Activated naive CD4-positive, alpha-beta T cell treated with Interleukin-2 at 50 U/mL for 16 hours (primary cell): ENCODE data around the gene GIMAP8.

Experiments used
- DNase-seq: peaks from one replicate; pipeline ENCODE4 v3.0.0-alpha.2; 2020

Gene GIMAP8

GRCh38 chr7:150450491-150451001 lies at the start of gene GIMAP8:
Gene GIMAP8 (plus strand): TSS chr7:150450630. CDS start chr7:150466699, 16,069 bp downstream.
- peak; percentile 69 for DNase-seq

- no peak for DNase-seq
Measured at GRCh38 chr7:150400788-150401423, 49.5 kb upstream of the GIMAP8 start.

- no peak for DNase-seq
Measured at GRCh38 chr7:150401424-150401790, 49.0 kb upstream of the GIMAP8 start.

- DNase-seq = no peak
Measured at GRCh38 chr7:150401861-150402631, 48.4 kb upstream of the GIMAP8 start.

- DNase-seq = no peak
Measured at GRCh38 chr7:150402671-150403321, 47.6 kb upstream of the GIMAP8 start.

GRCh38 chr7:150403376-150404171 lies 46.9 kb upstream of the GIMAP8 start:
- no peak for DNase-seq

- no peak for DNase-seq
Measured at GRCh38 chr7:150404172-150404804, 46.1 kb upstream of the GIMAP8 start.

GRCh38 chr7:150404805-150405583 lies 45.4 kb upstream of the GIMAP8 start:
- DNase-seq = peak; percentile 78

- peak; percentile 52 for DNase-seq
Measured at GRCh38 chr7:150405584-150406311, 44.7 kb upstream of the GIMAP8 start.

- no peak for DNase-seq
Measured at GRCh38 chr7:150406312-150406566, 44.2 kb upstream of the GIMAP8 start.

GRCh38 chr7:150406567-150407421 lies 43.6 kb upstream of the GIMAP8 start:
- DNase-seq = peak; percentile 47

- DNase-seq = no peak
Measured at GRCh38 chr7:150407588-150408392, 42.6 kb upstream of the GIMAP8 start.

- no peak for DNase-seq
Measured at GRCh38 chr7:150408393-150409299, 41.8 kb upstream of the GIMAP8 start.

- no peak for DNase-seq
Measured at GRCh38 chr7:150409300-150410030, 41.0 kb upstream of the GIMAP8 start.

GRCh38 chr7:150410131-150410530 lies 40.3 kb upstream of the GIMAP8 start:
- no peak for DNase-seq

GRCh38 chr7:150410680-150411346 lies 39.6 kb upstream of the GIMAP8 start:
- DNase-seq = no peak

- no peak for DNase-seq
Measured at GRCh38 chr7:150411606-150412005, 38.8 kb upstream of the GIMAP8 start.
